HCT116 (cell line): ENCODE measurements around the gene GGCX. TPM values are rescaled to one million over a fixed set of nuclear protein-coding genes. Genes with fewer than 3 reads are reported as not detected.
A peak's percentile ranks its signal among the peaks of the same experiment; 100 is the strongest.
"Not testable (repeated sequence)": the region's sequence is repeated elsewhere in the genome, so short reads cannot be mapped to it uniquely, and the experiment has no call there.

Source experiments
- ATAC-seq: fragments of 200-7000 bp; cut with Tn5 transposase; 2 replicates; pipeline ENCODE4 v1.9.1; 2020; ENCODE audit warnings: mild to moderate bottlenecking, moderate library complexity
- BruUV-seq: library from RNA; stranded (reverse); fragments of 400-500 nt; replicated peaks from 2 replicates; lab custom pipeline; 2021; lab: Mats Ljungman, UMichigan
- CTCF ChIA-PET: fragments of 300-600 bp; sonication (Branson Sonifier 250); formaldehyde crosslinking; loops from one replicate; lab custom pipeline; 2021; ENCODE audit warnings: antibody characterized with exemption; lab: Charles Lee
- POLR2A ChIA-PET: fragments of 300-600, 350-600 bp; sonication (Branson Sonifier 250); formaldehyde crosslinking; loops from one replicate; lab custom pipeline; 2021; ENCODE audit warnings: antibody characterized with exemption; lab: Charles Lee
- RAD21 ChIA-PET, 2 experiments: fragments of 300-600 bp; sonication (Branson Sonifier 250); formaldehyde crosslinking; loops; one replicate each; lab custom pipeline; 2023; ENCODE audit warnings: low total read pairs in 2 of 2; ENCODE audit not compliant: uncharacterized antibody in 2 of 2, unreplicated experiment in 2 of 2, low non-redundant PET in 1 of 2; lab: Charles Lee
- DNase-seq: peaks from one replicate; pipeline ENCODE4 v3.0.0-alpha.2; 2010; ENCODE audit warnings: low read depth, low spot score
- H2AFZ ChIP-seq: fragments of 200-600 bp; shearing (Covaris generic), sonication (generic); 2 replicates; pipeline ENCODE4 v1.6.1; 2017; ENCODE audit warnings: low read depth, mixed run types, mixed read lengths, antibody characterized with exemption, low read length; ENCODE audit not compliant: poor library complexity, severe bottlenecking
- H3K27ac ChIP-seq: 2 replicates; pipeline ENCODE4 v1.5.1; 2012; ENCODE audit warnings: low read depth, low read length
- H3K27me3 ChIP-seq: fragments of 200-600 bp; sonication (generic); 2 replicates; pipeline ENCODE4 v1.6.1; 2016; ENCODE audit warnings: mixed run types, low read length, mixed read lengths; ENCODE audit not compliant: insufficient read depth
- H3K36me3 ChIP-seq, 2 experiments: fragments of 200-500 bp in 1 of 2; fragments of 200-600 bp in 1 of 2; sonication (Bioruptor generic) in 1 of 2; sonication (generic) in 1 of 2; 2 replicates each; pipeline versions ENCODE4 v1.5.1 to v1.6.1; 2014 to 2016; ENCODE audit warnings: low read length in 2 of 2, inconsistent platforms in 1 of 2, mixed read lengths in 1 of 2, mixed run types in 1 of 2; ENCODE audit not compliant: insufficient read depth in 2 of 2, control insufficient read depth in 1 of 2
- H3K4me1 ChIP-seq, 2 experiments: fragments of 200-600 bp in 1 of 2; sonication (generic) in 1 of 2; 2 replicates each; pipeline versions ENCODE4 v1.5.1 to v1.6.1; 2012 to 2017; ENCODE audit warnings: low read length in 2 of 2, inconsistent platforms in 1 of 2, mild to moderate bottlenecking in 1 of 2, mixed read lengths in 1 of 2, mixed run types in 1 of 2, moderate library complexity in 1 of 2; ENCODE audit not compliant: insufficient read depth in 2 of 2, control insufficient read depth in 1 of 2
- H3K4me2 ChIP-seq: fragments of 200-600 bp; sonication (generic); 2 replicates; pipeline ENCODE4 v1.6.1; 2017; ENCODE audit warnings: mixed run types, low read length, mixed read lengths
- H3K4me3 ChIP-seq, 2 experiments: fragments of 200-600 bp in 1 of 2; sonication (generic) in 1 of 2; replicated peaks in 1 of 2; 2 replicates each; pipeline ENCODE4 v1.5.1; 2011 to 2016; ENCODE audit warnings: low read length in 2 of 2, control low read depth in 1 of 2, low read depth in 1 of 2, mild to moderate bottlenecking in 1 of 2, mixed read lengths in 1 of 2, mixed run types in 1 of 2
- H3K79me2 ChIP-seq: fragments of 200-600 bp; sonication (generic); 2 replicates; pipeline ENCODE4 v1.6.1; 2017; ENCODE audit warnings: mild to moderate bottlenecking, mixed run types, low read length, moderate library complexity, mixed read lengths; ENCODE audit not compliant: insufficient read depth
- H3K9ac ChIP-seq: fragments of 200-600 bp; sonication (generic); 2 replicates; pipeline ENCODE4 v1.6.1; 2016; ENCODE audit warnings: low read length, mixed read lengths
- H3K9me2 ChIP-seq: fragments of 200-600 bp; sonication (generic), shearing (Covaris generic); 2 replicates; pipeline ENCODE4 v1.6.1; 2017; ENCODE audit warnings: mixed run types, mild to moderate bottlenecking, moderate library complexity; ENCODE audit not compliant: insufficient read depth
- H3K9me3 ChIP-seq, 2 experiments: fragments of 200-500 bp in 1 of 2; fragments of 200-600 bp in 1 of 2; sonication (Bioruptor generic) in 1 of 2; sonication (generic) in 1 of 2; 2 replicates each; pipeline ENCODE4 v1.6.1; 2014 to 2017; ENCODE audit warnings: low read length in 2 of 2, mixed read lengths in 2 of 2, inconsistent platforms in 1 of 2, low read depth in 1 of 2, mild to moderate bottlenecking in 1 of 2, mixed run types in 1 of 2, moderate library complexity in 1 of 2; ENCODE audit not compliant: control insufficient read depth in 1 of 2, insufficient read depth in 1 of 2
- H4K20me1 ChIP-seq: fragments of 200-600 bp; sonication (generic), shearing (Covaris generic); 2 replicates; pipeline ENCODE4 v1.6.1; 2017; ENCODE audit warnings: mixed run types, mild to moderate bottlenecking, moderate library complexity; ENCODE audit not compliant: insufficient read depth
- ATF3 ChIP-seq: IDR thresholded peaks from 2 replicates; pipeline ENCODE4 v1.6.1; 2012
- CEBPB ChIP-seq: IDR thresholded peaks from 2 replicates; pipeline ENCODE4 v1.6.1; 2012; ENCODE audit warnings: low read depth
- EGR1 ChIP-seq: IDR thresholded peaks from 2 replicates; pipeline ENCODE4 v1.6.1; 2012; ENCODE audit warnings: low read depth
- ELF1 ChIP-seq: IDR thresholded peaks from 2 replicates; pipeline ENCODE4 v1.6.1; 2012; ENCODE audit warnings: low read depth, borderline replicate concordance
- EZH2phosphoT487 ChIP-seq: fragments of 200-600 bp; IDR thresholded peaks from 2 replicates; pipeline ENCODE4 v1.6.1; 2018; ENCODE audit warnings: antibody characterized with exemption, borderline replicate concordance
- JUND ChIP-seq: IDR thresholded peaks from 2 replicates; pipeline ENCODE4 v1.6.1; 2012
- MAX ChIP-seq: IDR thresholded peaks from 2 replicates; pipeline ENCODE4 v1.6.1; 2012
- POLR2A ChIP-seq: IDR thresholded peaks from 2 replicates; pipeline ENCODE4 v1.7.0; 2011; ENCODE audit warnings: borderline replicate concordance; ENCODE audit not compliant: insufficient read depth, insufficient read length; ENCODE audit errors: extremely low read depth
- POLR2AphosphoS5 ChIP-seq: IDR thresholded peaks from 2 replicates; pipeline ENCODE4 v1.6.1; 2011; ENCODE audit warnings: mild to moderate bottlenecking, low read depth, low read length, moderate library complexity
- REST ChIP-seq: IDR thresholded peaks from 2 replicates; pipeline ENCODE4 v1.6.1; 2012; ENCODE audit warnings: low read depth
- SRF ChIP-seq: IDR thresholded peaks from 2 replicates; pipeline ENCODE4 v1.6.1; 2012; ENCODE audit warnings: low read depth
- TCF7L2 ChIP-seq: IDR thresholded peaks from 2 replicates; pipeline ENCODE4 v1.7.0; 2011; ENCODE audit warnings: borderline replicate concordance, inconsistent platforms; ENCODE audit not compliant: insufficient read depth, insufficient read length; ENCODE audit errors: extremely low read depth
- YY1 ChIP-seq: IDR thresholded peaks from 2 replicates; pipeline ENCODE4 v1.6.1; 2011; ENCODE audit warnings: low read length, low read depth, moderate library complexity, mild to moderate bottlenecking; ENCODE audit not compliant: insufficient replicate concordance; ENCODE audit errors: extremely low read depth
- ZFX ChIP-seq: fragments of 450-650 bp; IDR thresholded peaks from 2 replicates; pipeline ENCODE4 v1.6.1; 2017
- ZNF274 ChIP-seq: fragments of 200-500 bp; sonication (Bioruptor generic); IDR thresholded peaks from 2 replicates; pipeline ENCODE4 v1.6.1; 2014; ENCODE audit warnings: mild to moderate bottlenecking, low read depth, low read length, inconsistent platforms
- intact Hi-C: fragments of 100-400 bp; cut with micrococcal nuclease; formaldehyde crosslinking; loops from 2 replicates; pipeline ENCODE4 v1.10.0; 2022
- total RNA-seq: library from RNA; stranded (reverse); gene quantifications from one replicate; pipeline ENCODE4 v1.2.1, GENCODE V29; 2021; ENCODE audit not compliant: unreplicated experiment

The GGCX gene
- total RNA-seq, 1 experiment from 2014 or later, result 43.5 TPM

- H4K20me1 ChIP-seq, result no peaks in the 10 kb centered on the region; the same call in 1 of the 2 replicates
- H3K27ac ChIP-seq, result peak overlapping the region; percentile 66
- POLR2A ChIA-PET, result interaction anchor here (0.7 to 2.1 kb wide), 11 partner anchors 9 to 440 kb away, joined by 3 to 8 read pairs (median 3); partner anchors contain the start of genes C2orf68, MAT2A and SH2D6
- H3K27me3 ChIP-seq, result no peaks in the 10 kb centered on the region
- peak overlapping the region; percentile 85 for H3K9ac ChIP-seq
- H3K9me3 ChIP-seq, result no peaks in the 10 kb centered on the region
- H3K9me2 ChIP-seq, result no peaks in the 10 kb centered on the region
- CTCF ChIA-PET, result interaction anchor here (0.8 kb wide), 1 partner anchor 9 kb away, joined by 4 read pairs; no protein-coding TSS in a partner anchor
- RAD21 ChIA-PET, result no interaction called here
- TF ChIP-seq TCF7L2 (no peak), POLR2AphosphoS5 (no peak), ATF3 (no peak), EZH2phosphoT487 (no peak), ZFX (no peak), JUND (no peak), REST (no peak), ZNF274 (no peak), MAX (no peak), CEBPB (no peak), ELF1 (no peak), SRF (no peak), POLR2A (no peak), YY1 (no peak), EGR1 (no peak)
- H2AFZ ChIP-seq, result no peak overlapping the region
- peak overlapping the region; percentile 73 for H3K4me2 ChIP-seq
- no peak for DNase-seq
- H3K4me3 ChIP-seq, result peak overlapping the region; percentile 88 to 92
- peaks cover 32% of the 10 kb centered on the region for H3K79me2 ChIP-seq
- ATAC-seq, result peak; percentile 33; the same call in 1 of the 2 replicates
- intact Hi-C loops, result no loop called here
- peaks cover 2 to 15% of the 10 kb centered on the region in 2 experiments; a peak in 3 of 4 replicates for H3K4me1 ChIP-seq
- H3K36me3 ChIP-seq, result peaks cover 8 to 9% of the 10 kb centered on the region in 2 experiments; a peak in 2 of 4 replicates
- BruUV-seq, result TSS peak; percentile 57
Measured at GRCh38 chr2:85560812-85561279, 447 bp downstream of the GGCX start.

DNA sequence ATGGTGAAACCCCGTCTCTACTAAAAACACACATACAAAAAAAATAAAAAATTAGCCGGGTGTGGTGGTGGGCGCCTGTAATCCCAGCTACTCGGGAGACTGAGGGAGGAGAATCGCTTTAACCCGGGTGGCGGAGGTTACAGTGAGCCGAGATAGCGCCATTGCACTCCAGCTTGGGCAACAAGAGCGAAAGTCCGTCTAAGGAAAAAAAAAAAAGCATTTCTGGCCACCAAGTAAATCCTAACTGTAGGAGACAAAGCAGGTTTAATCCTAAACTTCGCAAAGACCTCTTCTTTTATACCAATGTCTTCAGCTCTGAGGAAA is 928 bp downstream of the GGCX start:
- BruUV-seq, H3K27me3 ChIP-seq, H3K9me2 ChIP-seq, ATAC-seq, H3K9me3 ChIP-seq, H4K20me1 ChIP-seq, RAD21 ChIA-PET, intact Hi-C loops, H3K27ac ChIP-seq, H2AFZ ChIP-seq, DNase-seq: not testable (repeated sequence)
- ChIA-PET CTCF (interaction anchor here (0.8 kb wide), 1 partner anchor 8 kb away, joined by 4 read pairs; no protein-coding TSS in a partner anchor), POLR2A (interaction anchor here (1.2 to 2.1 kb wide), 5 partner anchors 14 to 142 kb away, joined by 3 to 7 read pairs (median 5); partner anchors contain the start of genes MAT2A and SH2D6)
- Histone ChIP-seq H3K4me3 (peak overlapping the region; percentile 88 to 92), H3K4me2 (peak overlapping the region; percentile 73), H3K9ac (peak overlapping the region; percentile 85), H3K4me1 (peaks cover 2 to 15% of the 10 kb centered on the region in 2 experiments; a peak in 3 of 4 replicates), H3K79me2 (peaks cover 32% of the 10 kb centered on the region), H3K36me3 (peaks cover 8 to 14% of the 10 kb centered on the region in 2 experiments; a peak in 2 of 4 replicates)
